ENCODE data around the gene MTG1. TPM values are rescaled to one million over a fixed set of nuclear protein-coding genes. Genes with fewer than 3 reads are reported as not detected.

Gene MTG1
- total and polyA plus RNA-seq, 2 experiments from 2014 or later, result 45.7 to 68.6 TPM

GRCh38 chr10:133419211-133419950 lies 25.4 kb downstream of the MTG1 start:
- Histone ChIP-seq H3K27me3 (ENCODE audit: insufficient read depth) (peaks cover 11% of the 10 kb centered on the region; the same call in 1 of the 2 replicates), H3K9me2 (ENCODE audit: insufficient read depth) (no peaks in the 10 kb centered on the region), H3K36me3 (ENCODE audit: insufficient read depth) (no peaks in the 10 kb centered on the region), H3K4me2 (no peak overlapping the region), H3K79me2 (replicated peaks; ENCODE audit: insufficient read depth) (no peaks in the 10 kb centered on the region), H3K27ac (ENCODE audit: low read depth) (no peak overlapping the region), H3F3A (replicated peaks; ENCODE audit: low read depth) (0 out of 2 replicates have a peak, but pooled peaks cover 2% of the 10 kb centered on the region), H3K4me1 (ENCODE audit: insufficient read depth) (no peaks in the 10 kb centered on the region), H2AFZ (no peak overlapping the region), H3K4me3 (no peak overlapping the region), H4K20me1 (replicated peaks; ENCODE audit: insufficient read depth) (no peaks in the 10 kb centered on the region; the same call in 1 of the 2 replicates)
- DNase-seq (ENCODE audit: low spot score) (no peak), ATAC-seq (no peak)
- no peak overlapping the region for H3K4me3 Mint-ChIP-seq
- no peak overlapping the region for H3K27ac Mint-ChIP-seq
- no peaks in the 10 kb centered on the region for H3K4me1 Mint-ChIP-seq
- peaks cover 28% of the 10 kb centered on the region for H3K36me3 Mint-ChIP-seq (ENCODE audit: low read depth)
- no peak for TF ChIP-seq ZNF114 (CRISPR knock-in tag; IDR thresholded peaks at IDR 0.05)
- TF ChIP-seq ZNF462 (CRISPR knock-in tag; IDR thresholded peaks at IDR 0.05), result no peak
- no peak for TF ChIP-seq JUNB (IDR thresholded peaks at IDR 0.05; ENCODE audit: unreplicated experiment)
- no peak for TF ChIP-seq STAT1 (IDR thresholded peaks at IDR 0.05; ENCODE audit: unreplicated experiment)
- TF ChIP-seq CTCF (conservative IDR thresholded peaks at IDR 0.05; ENCODE audit: low read depth in 2 of 2), result no peak
- TF ChIP-seq ETS1 (IDR thresholded peaks at IDR 0.05), result no peak
- TF ChIP-seq CREB1 (CRISPR knock-in tag; IDR thresholded peaks at IDR 0.05; ENCODE audit: low read depth), result no peak
- TF ChIP-seq NANOG (IDR thresholded peaks at IDR 0.05; ENCODE audit: borderline replicate concordance), result no peak
- TF ChIP-seq POLR2AphosphoS5 (IDR thresholded peaks at IDR 0.05; ENCODE audit: low read depth), result no peak
- H3K9me3 Mint-ChIP-seq, result peaks cover 13% of the 10 kb centered on the region
- H3K27me3 Mint-ChIP-seq (ENCODE audit: insufficient read depth, low read depth, poor library complexity), result peaks cover 17% of the 10 kb centered on the region
